Suprapubic skin (tissue), 4 donors: ENCODE data around the gene MGAT3. TPM values are rescaled to one million over a fixed set of nuclear protein-coding genes. Genes with fewer than 3 reads are reported as not detected.

Source experiments
- DNase-seq, 2 donors: peaks; one replicate each; pipeline ENCODE4 v3.0.0-alpha.2; 2019; ENCODE audit warnings: low spot score in 2 of 2
- H3K27ac ChIP-seq: fragments of 200-600 bp; sonication (generic); one replicate; pipeline ENCODE4 v1.5.1; 2019
- H3K27me3 ChIP-seq: fragments of 200-600 bp; sonication (generic); one replicate; pipeline ENCODE4 v1.5.1; 2019
- H3K36me3 ChIP-seq: fragments of 200-600 bp; sonication (generic); one replicate; pipeline ENCODE4 v1.5.1; 2019
- H3K4me1 ChIP-seq: fragments of 200-600 bp; sonication (generic); one replicate; pipeline ENCODE4 v1.5.1; 2019
- H3K4me3 ChIP-seq: fragments of 200-600 bp; sonication (generic); one replicate; pipeline ENCODE4 v1.5.1; 2019; ENCODE audit warnings: mild to moderate bottlenecking
- H3K9me3 ChIP-seq: fragments of 200-600 bp; sonication (generic); one replicate; pipeline ENCODE4 v1.5.1; 2019
- CTCF ChIP-seq, 2 donors: fragments of 200-600 bp in 1 of 2; fragments of 450-650 bp in 1 of 2; sonication (generic) in 1 of 2; IDR thresholded peaks; one replicate each; pipeline ENCODE4 v1.5.1; 2016 to 2019; ENCODE audit warnings: antibody characterized with exemption in 2 of 2, mild to moderate bottlenecking in 1 of 2, moderate library complexity in 1 of 2
- EP300 ChIP-seq: sonication (generic); formaldehyde crosslinking; IDR thresholded peaks from one replicate; pipeline ENCODE4 v1.6.1; 2017; ENCODE audit warnings: antibody characterized with exemption
- POLR2A ChIP-seq, 2 donors: fragments of 450-650 bp; IDR thresholded peaks; one replicate each; pipeline ENCODE4 v1.6.1; 2017; ENCODE audit warnings: antibody characterized with exemption in 2 of 2, mild to moderate bottlenecking in 2 of 2, moderate library complexity in 2 of 2
- POLR2AphosphoS5 ChIP-seq, 3 donors: sonication (generic); formaldehyde crosslinking; IDR thresholded peaks; one replicate each; pipeline ENCODE4 v1.6.1; 2017; ENCODE audit warnings: antibody characterized with exemption in 3 of 3
- WGBS: methylation state at CpG from one replicate; pipeline ENCODE4 v1.1.5; 2018; 5-methylcytosine and 5-hydroxymethylcytosine counted together
- total RNA-seq, 4 donors: library from RNA; depleted of rRNA; stranded (reverse); fragments of >200 nt; gene quantifications; one replicate each; pipeline ENCODE4 v1.1.0, GENCODE V29; 2016

The MGAT3 gene
- total RNA-seq, 4 donors from 2014 or later = 2.2 to 3.7 (median 3.0) TPM

DNA sequence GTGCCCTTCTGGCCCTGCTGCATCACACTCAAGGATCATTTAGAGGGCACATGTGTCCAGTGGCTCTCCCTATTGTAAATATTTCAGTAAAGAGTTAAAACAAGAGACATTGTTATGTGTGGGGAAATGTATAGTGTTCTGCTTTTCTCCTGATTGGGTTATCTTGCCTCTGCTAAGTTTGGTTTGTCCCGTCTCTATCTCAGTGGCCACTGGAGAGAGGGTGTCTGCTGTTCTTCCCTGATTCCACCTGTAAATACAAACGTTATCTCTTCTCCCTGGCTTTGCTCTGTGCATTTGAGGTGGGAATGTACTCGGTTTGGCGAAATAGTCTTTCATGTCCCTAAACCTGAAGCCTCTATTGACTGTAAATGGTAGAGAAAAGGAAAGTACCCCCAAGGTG lies 51.6 kb downstream of the MGAT3 start:
- no peak overlapping the region for H3K27ac ChIP-seq
- H3K4me3 ChIP-seq = no peak overlapping the region
- H3K4me1 ChIP-seq = peaks cover 22% of the 10 kb centered on the region
- H3K36me3 ChIP-seq = peaks cover 88% of the 10 kb centered on the region
- no peaks in the 10 kb centered on the region for H3K27me3 ChIP-seq
- H3K9me3 ChIP-seq = no peaks in the 10 kb centered on the region
- no peak for TF ChIP-seq POLR2AphosphoS5 (IDR thresholded peaks at IDR 0.05)
- TF ChIP-seq CTCF (IDR thresholded peaks at IDR 0.05) = no peak
- no peak for TF ChIP-seq POLR2A (IDR thresholded peaks at IDR 0.05)
- 81% methylated on average over 4 of the region's 4 CpGs for WGBS
- no peak for DNase-seq

- DNase-seq = no peak
- Histone ChIP-seq H3K9me3 (no peaks in the 10 kb centered on the region), H3K4me3 (no peak overlapping the region), H3K4me1 (peaks cover 6% of the 10 kb centered on the region), H3K27ac (no peak overlapping the region), H3K36me3 (peaks cover 94% of the 10 kb centered on the region), H3K27me3 (no peaks in the 10 kb centered on the region)
- TF ChIP-seq POLR2A (IDR thresholded peaks at IDR 0.05) = no peak
- TF ChIP-seq POLR2AphosphoS5 (IDR thresholded peaks at IDR 0.05) = no peak
- TF ChIP-seq EP300 = no peak
- TF ChIP-seq CTCF (IDR thresholded peaks at IDR 0.05) = no peak
- 93% methylated on average over 4 of the region's 4 CpGs for WGBS
These were observed 53.8 kb downstream of the MGAT3 start for GRCh38 chr22:39510529-39511149.

DNA sequence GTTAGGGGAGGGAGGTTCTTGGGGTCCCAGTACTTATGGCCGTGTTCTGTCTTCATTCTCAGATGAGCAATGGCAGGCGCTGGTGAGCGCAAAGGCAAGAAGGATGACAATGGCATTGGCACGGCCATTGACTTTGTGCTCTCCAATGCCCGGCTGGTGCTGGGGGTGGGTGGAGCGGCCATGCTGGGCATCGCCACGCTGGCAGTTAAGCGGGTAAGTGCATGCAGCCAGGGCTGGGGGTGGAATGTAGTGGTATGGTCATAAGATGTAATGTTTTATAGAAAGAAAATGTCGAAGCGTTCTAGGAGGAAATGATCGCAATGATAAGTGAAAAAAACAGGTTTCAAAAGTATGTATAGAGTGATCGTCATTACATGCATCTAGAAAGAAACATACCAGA lies 54.4 kb downstream of the MGAT3 start:
- H3K4me1 ChIP-seq = peaks cover 5% of the 10 kb centered on the region
- H3K9me3 ChIP-seq = no peaks in the 10 kb centered on the region
- TF ChIP-seq POLR2A (IDR thresholded peaks at IDR 0.05) (no peak), POLR2AphosphoS5 (IDR thresholded peaks at IDR 0.05) (no peak), CTCF (IDR thresholded peaks at IDR 0.05) (no peak), EP300 (no peak)
- peaks cover 93% of the 10 kb centered on the region for H3K36me3 ChIP-seq
- no peak for DNase-seq
- 92% methylated on average over 13 of the region's 13 CpGs for WGBS
- H3K4me3 ChIP-seq = no peak overlapping the region
- H3K27ac ChIP-seq = no peak overlapping the region
- H3K27me3 ChIP-seq = no peaks in the 10 kb centered on the region

DNA sequence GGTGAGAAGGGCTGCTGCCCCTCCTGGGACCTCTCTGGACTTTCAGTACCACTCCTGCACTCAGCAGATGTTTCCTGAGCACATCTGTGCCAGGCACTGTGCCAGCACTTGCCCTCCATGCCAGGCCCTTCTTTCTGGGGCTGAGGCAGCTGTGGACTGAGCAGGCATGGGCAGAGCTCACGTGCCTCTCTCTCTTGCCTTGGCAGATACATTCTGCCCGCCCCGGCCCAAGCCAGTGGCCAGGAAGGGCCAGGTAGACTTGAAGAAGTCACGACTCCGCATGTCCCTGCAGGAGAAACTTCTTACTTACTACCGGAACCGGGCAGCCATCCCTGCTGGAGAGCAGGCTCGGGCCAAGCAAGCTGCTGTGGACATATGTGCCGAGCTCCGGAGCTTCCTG lies 55.2 kb downstream of the MGAT3 start:
- TF ChIP-seq POLR2A (IDR thresholded peaks at IDR 0.05) (no peak), EP300 (no peak), CTCF (IDR thresholded peaks at IDR 0.05) (no peak), POLR2AphosphoS5 (IDR thresholded peaks at IDR 0.05) (no peak)
- Histone ChIP-seq H3K9me3 (no peaks in the 10 kb centered on the region), H3K27ac (no peak overlapping the region), H3K4me3 (no peak overlapping the region), H3K4me1 (peaks cover 5% of the 10 kb centered on the region), H3K27me3 (no peaks in the 10 kb centered on the region), H3K36me3 (peaks cover 92% of the 10 kb centered on the region)
- WGBS = 89% methylated on average over 3 of the region's 10 CpGs
- DNase-seq = no peak

GRCh38 chr22:39513791-39514190 lies 57.0 kb downstream of the MGAT3 start:
- Histone ChIP-seq H3K27me3 (no peaks in the 10 kb centered on the region), H3K36me3 (peaks cover 80% of the 10 kb centered on the region), H3K27ac (no peak overlapping the region), H3K4me3 (no peak overlapping the region), H3K4me1 (peaks cover 10% of the 10 kb centered on the region), H3K9me3 (no peaks in the 10 kb centered on the region)
- 88% methylated on average over 9 of the region's 18 CpGs for WGBS
- TF ChIP-seq POLR2AphosphoS5 (IDR thresholded peaks at IDR 0.05) (no peak), EP300 (no peak), CTCF (IDR thresholded peaks at IDR 0.05) (no peak), POLR2A (IDR thresholded peaks at IDR 0.05) (no peak)
- no peak for DNase-seq
